KMS-11 (cell line): ENCODE measurements around the gene RDM1.
"Not testable (repeated sequence)": the region's sequence is repeated elsewhere in the genome, so short reads cannot be mapped to it uniquely, and the experiment has no call there.

Experiments used
- H2AFZ ChIP-seq: fragments of 200-600 bp; sonication (generic); 2 replicates; pipeline ENCODE4 v1.6.1; 2016; ENCODE audit warnings: antibody characterized with exemption, mixed run types, low read depth
- H3K27ac ChIP-seq: fragments of 200-600 bp; sonication (generic); 2 replicates; pipeline ENCODE4 v1.6.1; 2016; ENCODE audit warnings: mild to moderate bottlenecking, mixed run types
- H3K27me3 ChIP-seq: fragments of 200-600 bp; sonication (generic); 2 replicates; pipeline ENCODE4 v1.6.1; 2017; ENCODE audit warnings: mild to moderate bottlenecking, low read depth, mixed run types, moderate library complexity; ENCODE audit not compliant: insufficient read depth
- H3K36me3 ChIP-seq: fragments of 200-600 bp; sonication (generic); 2 replicates; pipeline ENCODE4 v1.6.1; 2017; ENCODE audit warnings: mild to moderate bottlenecking, mixed run types; ENCODE audit not compliant: insufficient read depth
- H3K4me1 ChIP-seq: fragments of 200-600 bp; sonication (generic); 2 replicates; pipeline ENCODE4 v1.6.1; 2016; ENCODE audit warnings: mild to moderate bottlenecking, low read depth, mixed run types; ENCODE audit not compliant: poor library complexity, severe bottlenecking
- H3K4me2 ChIP-seq: fragments of 200-600 bp; sonication (generic); 2 replicates; pipeline ENCODE4 v1.7.0; 2016; ENCODE audit warnings: mild to moderate bottlenecking, mixed run types
- H3K4me3 ChIP-seq: fragments of 200-600 bp; sonication (generic); IDR thresholded peaks from 2 replicates; pipeline ENCODE4 v1.6.1; 2017; ENCODE audit warnings: low read depth, low read length, mixed read lengths; ENCODE audit not compliant: insufficient read depth
- H3K79me2 ChIP-seq: fragments of 200-600 bp; sonication (generic); 2 replicates; pipeline ENCODE4 v1.6.1; 2016; ENCODE audit warnings: low read depth, mixed run types; ENCODE audit not compliant: insufficient read depth
- H3K9ac ChIP-seq: fragments of 200-600 bp; sonication (generic); 2 replicates; pipeline ENCODE4 v1.6.1; 2016; ENCODE audit warnings: mild to moderate bottlenecking, mixed run types
- H4K20me1 ChIP-seq: fragments of 200-600 bp; sonication (generic); 2 replicates; pipeline ENCODE4 v1.6.1; 2016; ENCODE audit warnings: mild to moderate bottlenecking, mixed run types; ENCODE audit not compliant: insufficient read depth
- CTCF ChIP-seq: fragments of 200-600 bp; sonication (generic); conservative IDR thresholded peaks from 2 replicates; pipeline ENCODE4 v1.6.1; 2017; ENCODE audit warnings: low read depth, mild to moderate bottlenecking, antibody characterized with exemption, low read length, moderate library complexity, mixed read lengths

RDM1 gene

DNA sequence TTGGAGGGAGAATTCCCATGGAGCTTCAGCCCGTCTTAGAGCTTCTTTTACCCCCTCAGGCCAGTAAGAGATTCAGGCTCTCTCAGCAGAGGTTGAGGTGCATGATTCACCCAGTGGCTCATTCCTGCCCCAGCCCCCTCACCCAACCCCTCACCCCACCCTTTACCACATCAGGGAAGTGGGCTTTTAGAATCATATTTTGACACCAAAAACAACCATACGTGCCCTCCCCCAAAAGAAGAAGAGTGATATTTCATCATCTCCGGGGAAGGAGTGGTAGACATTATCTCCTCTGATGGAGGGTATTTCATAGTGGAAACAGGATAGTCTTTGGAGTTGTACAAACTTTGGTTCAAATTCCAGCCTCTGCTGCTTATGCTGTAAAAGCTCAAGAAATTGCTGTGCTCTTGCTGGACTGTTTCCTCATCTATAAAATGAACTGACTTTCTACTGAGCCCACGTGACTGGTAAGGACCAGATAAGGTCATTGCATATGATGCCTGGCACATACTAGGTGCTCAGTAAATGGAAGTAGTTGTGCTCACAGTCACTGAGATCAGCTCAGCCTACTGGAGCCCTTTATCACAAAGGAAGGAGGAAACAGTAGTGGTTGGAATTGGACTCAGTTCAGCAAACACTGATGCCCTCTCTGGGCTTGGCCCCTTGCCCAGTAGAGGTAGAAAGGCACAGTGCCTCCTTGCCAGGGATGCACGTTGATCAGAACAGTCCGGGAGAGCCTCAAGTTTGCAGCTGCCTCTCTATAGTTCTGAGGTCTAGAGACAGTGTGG lies 32.1 kb downstream of the RDM1 start:
- H4K20me1 ChIP-seq = no peaks in the 10 kb centered on the region
- H3K27ac ChIP-seq = no peak overlapping the region
- H3K36me3 ChIP-seq = no peaks in the 10 kb centered on the region
- no peak overlapping the region for H2AFZ ChIP-seq
- no peaks in the 10 kb centered on the region for H3K4me1 ChIP-seq
- no peaks in the 10 kb centered on the region for H3K27me3 ChIP-seq
- H3K9ac ChIP-seq = no peak overlapping the region
- no peak overlapping the region for H3K4me3 ChIP-seq
- H3K4me2 ChIP-seq = no peak overlapping the region
- no peak for TF ChIP-seq CTCF
- no peaks in the 10 kb centered on the region for H3K79me2 ChIP-seq

GRCh38 chr17:35897772-35898171 lies 32.8 kb downstream of the RDM1 start:
- H3K4me3 ChIP-seq, H3K36me3 ChIP-seq, H4K20me1 ChIP-seq, H3K27ac ChIP-seq, H3K27me3 ChIP-seq, H3K9ac ChIP-seq, H3K4me1 ChIP-seq, H3K79me2 ChIP-seq, H3K4me2 ChIP-seq, H2AFZ ChIP-seq: not testable (repeated sequence)

DNA sequence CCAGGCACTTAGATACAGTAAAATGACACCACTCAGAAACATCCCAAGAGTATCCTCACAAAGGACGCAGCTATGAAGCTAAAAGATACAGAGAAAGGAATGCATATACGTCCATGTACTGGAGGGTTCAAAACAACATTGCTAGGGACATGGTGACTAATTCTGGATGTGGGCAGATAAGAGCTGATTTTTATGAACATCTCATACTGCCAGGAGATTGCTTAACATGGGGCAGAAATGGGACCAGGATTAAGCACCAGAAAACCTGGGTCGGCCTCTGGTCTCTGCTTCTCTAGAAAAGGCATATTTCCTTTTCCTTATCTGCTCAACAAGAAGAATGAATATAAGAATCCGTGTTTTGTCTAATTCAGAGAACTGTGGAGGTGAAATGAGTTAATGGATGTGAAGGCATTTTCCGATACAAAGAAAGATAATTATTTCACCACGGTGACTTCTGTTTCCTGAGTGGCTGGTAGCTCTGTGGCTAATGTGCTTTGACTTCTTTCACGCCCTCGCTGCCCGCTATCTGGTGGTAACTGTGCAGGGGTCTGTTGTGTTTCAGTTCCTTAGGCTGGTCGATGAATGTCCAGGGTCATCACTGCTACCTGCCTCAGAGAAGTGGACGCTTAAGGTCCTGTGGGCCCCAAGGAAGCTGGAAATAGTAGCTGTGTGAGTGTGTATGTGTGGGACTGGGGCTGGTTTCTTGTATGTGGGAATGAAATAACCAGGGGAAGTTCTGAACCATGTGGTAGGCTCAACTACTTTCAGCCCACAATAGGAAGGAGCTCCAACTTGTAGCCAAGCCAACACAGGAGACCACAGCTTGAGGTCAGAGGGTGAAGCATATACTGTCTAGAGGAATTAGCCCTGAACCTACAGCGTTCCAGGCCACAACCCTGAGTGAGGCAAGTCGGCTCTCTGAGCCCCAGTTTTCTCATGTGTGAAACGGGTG lies 34.7 kb downstream of the RDM1 start:
- Histone ChIP-seq H3K4me2 (no peak overlapping the region), H3K79me2 (no peaks in the 10 kb centered on the region), H3K4me1 (peaks cover 19% of the 10 kb centered on the region), H3K4me3 (no peak overlapping the region), H3K27me3 (no peaks in the 10 kb centered on the region), H3K36me3 (no peaks in the 10 kb centered on the region), H2AFZ (no peak overlapping the region), H3K9ac (no peak overlapping the region), H3K27ac (no peak overlapping the region), H4K20me1 (no peaks in the 10 kb centered on the region)
- no peak for TF ChIP-seq CTCF

- no peak overlapping the region for H3K27ac ChIP-seq
- H3K27me3 ChIP-seq = no peaks in the 10 kb centered on the region
- TF ChIP-seq CTCF = no peak
- peaks cover 34% of the 10 kb centered on the region for H3K4me1 ChIP-seq
- no peak overlapping the region for H2AFZ ChIP-seq
- H3K9ac ChIP-seq = no peak overlapping the region
- H4K20me1 ChIP-seq = no peaks in the 10 kb centered on the region
- H3K36me3 ChIP-seq = no peaks in the 10 kb centered on the region
- H3K4me3 ChIP-seq = no peak overlapping the region
- no peaks in the 10 kb centered on the region for H3K79me2 ChIP-seq
- no peak overlapping the region for H3K4me2 ChIP-seq
Measured at GRCh38 chr17:35894206-35894605, 36.4 kb downstream of the RDM1 start.
